Measurements from ENCODE around the gene XXYLT1.
"Not testable (repeated sequence)": the region's sequence is repeated elsewhere in the genome, so short reads cannot be mapped to it uniquely, and the experiment has no call there.

The XXYLT1 gene

GRCh38 chr3:195204360-195205163, 66.4 kb downstream of the XXYLT1 start:
- peak; percentile 96 for DNase-seq

GRCh38 chr3:195203606-195204005, 67.4 kb downstream of the XXYLT1 start:
- no peak for DNase-seq

GRCh38 chr3:195201295-195201694, 69.7 kb downstream of the XXYLT1 start:
- no peak for DNase-seq

- no peak for DNase-seq
Observed at GRCh38 chr3:195200010-195200822, 70.7 kb downstream of the XXYLT1 start.

- DNase-seq = peak; percentile 52
Observed at GRCh38 chr3:195198426-195199346, 72.3 kb downstream of the XXYLT1 start.

GRCh38 chr3:195197765-195198425, 73.1 kb downstream of the XXYLT1 start:
- DNase-seq = no peak

GRCh38 chr3:195196266-195196665, 74.7 kb downstream of the XXYLT1 start:
- no peak for DNase-seq

- no peak for DNase-seq
Observed at GRCh38 chr3:195195321-195196209, 75.4 kb downstream of the XXYLT1 start.

GRCh38 chr3:195194559-195195206, 76.3 kb downstream of the XXYLT1 start:
- DNase-seq = no peak

GRCh38 chr3:195191580-195191979, 79.4 kb downstream of the XXYLT1 start:
- no peak for DNase-seq

- no peak for DNase-seq
Observed at GRCh38 chr3:195189821-195190220, 81.1 kb downstream of the XXYLT1 start.

GRCh38 chr3:195188426-195188927, 82.5 kb downstream of the XXYLT1 start:
- no peak for DNase-seq

- no peak for DNase-seq
Observed at GRCh38 chr3:195187609-195188425, 83.1 kb downstream of the XXYLT1 start.

- DNase-seq = not testable (repeated sequence)
Observed at GRCh38 chr3:195186710-195187047, 84.3 kb downstream of the XXYLT1 start.

- no peak for DNase-seq
Observed at GRCh38 chr3:195186041-195186709, 84.8 kb downstream of the XXYLT1 start.

- DNase-seq = no peak
Observed at GRCh38 chr3:195185583-195185982, 85.4 kb downstream of the XXYLT1 start.

- no peak for DNase-seq
Observed at GRCh38 chr3:195184716-195185421, 86.1 kb downstream of the XXYLT1 start.

GRCh38 chr3:195183071-195183776, 87.7 kb downstream of the XXYLT1 start:
- DNase-seq = no peak

Data from NCI-H1105 treated with DMSO at 0.1 percent for 48 hours (cell line).